Smooth muscle cell (in vitro differentiated cells): ENCODE measurements around the gene TMA7. TPM values are rescaled to one million over a fixed set of nuclear protein-coding genes. Genes with fewer than 3 reads are reported as not detected.

Experiments used
- DNase-seq: peaks from one replicate; lab custom pipeline; 2025; ENCODE audit not compliant: unreplicated experiment; lab: John Stamatoyannopoulos, UW
- H2AFZ ChIP-seq: fragments of 200-600 bp; sonication (generic); 2 replicates; pipeline ENCODE4 v1.6.0; 2016; ENCODE audit warnings: antibody characterized with exemption, low read depth, mild to moderate bottlenecking
- H3F3A ChIP-seq: fragments of 200-600 bp; sonication (generic); 2 replicates; pipeline ENCODE4 v1.6.0; 2017; ENCODE audit warnings: antibody characterized with exemption, low read depth
- H3K27ac ChIP-seq: fragments of 200-600 bp; sonication (generic); 2 replicates; pipeline ENCODE4 v1.5.1; 2016; ENCODE audit warnings: low read depth, mild to moderate bottlenecking
- H3K27me3 ChIP-seq: fragments of 200-600 bp; sonication (generic); 2 replicates; pipeline ENCODE4 v1.6.1; 2016; ENCODE audit warnings: low read depth, mild to moderate bottlenecking
- H3K36me3 ChIP-seq: fragments of 200-600 bp; sonication (generic); 2 replicates; pipeline ENCODE4 v1.5.1; 2016; ENCODE audit warnings: low read depth
- H3K4me1 ChIP-seq: fragments of 200-600 bp; sonication (generic); 2 replicates; pipeline ENCODE4 v1.5.1; 2016; ENCODE audit warnings: low read depth
- H3K4me2 ChIP-seq: fragments of 200-600 bp; sonication (generic); 2 replicates; pipeline ENCODE4 v1.6.0; 2016; ENCODE audit warnings: mild to moderate bottlenecking
- H3K4me3 ChIP-seq: fragments of 200-600 bp; sonication (generic); 2 replicates; pipeline ENCODE4 v1.5.1; 2016; ENCODE audit warnings: mild to moderate bottlenecking
- H3K79me2 ChIP-seq: fragments of 200-600 bp; sonication (generic); 2 replicates; pipeline ENCODE4 v1.6.0; 2016; ENCODE audit warnings: low read depth, mild to moderate bottlenecking
- H3K9ac ChIP-seq: fragments of 200-600 bp; sonication (generic); 2 replicates; pipeline ENCODE4 v1.6.0; 2016; ENCODE audit warnings: low read depth
- H3K9me3 ChIP-seq: fragments of 200-600 bp; sonication (generic); replicated peaks from 2 replicates; pipeline ENCODE4 v1.5.1; 2016; ENCODE audit warnings: low read depth
- H4K20me1 ChIP-seq: fragments of 200-600 bp; sonication (generic); 2 replicates; pipeline ENCODE4 v1.6.0; 2016; ENCODE audit warnings: low read depth
- CTCF ChIP-seq: fragments of 200-600 bp; sonication (generic); IDR thresholded peaks from 2 replicates; pipeline ENCODE4 v1.5.1; 2017; ENCODE audit warnings: borderline replicate concordance, mild to moderate bottlenecking, antibody characterized with exemption; ENCODE audit not compliant: insufficient read depth, poor library complexity, severe bottlenecking
- WGBS: methylation state at CpG from one replicate; pipeline ENCODE4 v1.1.7; 2016; ENCODE audit warnings: low lambda C conversion rate; 5-methylcytosine and 5-hydroxymethylcytosine counted together
- polyA plus RNA-seq: library from polyadenylated mRNA; unstranded; fragments of >200 nt; fragmentation: Nextera tagmentation; extraction: Ambion mirVana; gene quantifications from 2 replicates; pipeline ENCODE4 v1.2.1, GENCODE V29; 2016
- total RNA-seq: library from RNA; depleted of rRNA; stranded (reverse); fragments of >200 nt; gene quantifications from 2 replicates; pipeline ENCODE4 v1.2.3, GENCODE V29; 2014

The TMA7 gene
- total and polyA plus RNA-seq, 2 experiments from 2014 or later, result 343 to 491 TPM

- no peak overlapping the region for H3K9ac ChIP-seq
Measured at GRCh38 chr3:48413086-48413485, 27.0 kb upstream of the TMA7 start.

GRCh38 chr3:48413611-48414010 lies 26.4 kb upstream of the TMA7 start:
- Histone ChIP-seq H3K79me2 (no peaks in the 10 kb centered on the region), H3K9ac (no peak overlapping the region), H2AFZ (no peak overlapping the region), H3K9me3 (no peaks in the 10 kb centered on the region), H3K4me2 (no peak overlapping the region), H3K27me3 (no peaks in the 10 kb centered on the region), H4K20me1 (no peaks in the 10 kb centered on the region), H3K4me1 (no peaks in the 10 kb centered on the region), H3F3A (no peaks in the 10 kb centered on the region), H3K27ac (no peak overlapping the region), H3K4me3 (no peak overlapping the region), H3K36me3 (no peaks in the 10 kb centered on the region)
- no peak for DNase-seq
- WGBS, result 94% methylated on average over 14 of the region's 14 CpGs
- no peak for TF ChIP-seq CTCF

More at GRCh38 chr3:48413086-48413485, 27.0 kb upstream of the TMA7 start:
- Histone ChIP-seq H3K4me1 (no peaks in the 10 kb centered on the region), H3K27ac (no peak overlapping the region), H3K27me3 (no peaks in the 10 kb centered on the region), H2AFZ (no peak overlapping the region), H3K4me2 (no peak overlapping the region), H3K4me3 (no peak overlapping the region), H3K9me3 (no peaks in the 10 kb centered on the region), H3F3A (no peaks in the 10 kb centered on the region), H3K79me2 (no peaks in the 10 kb centered on the region), H4K20me1 (no peaks in the 10 kb centered on the region), H3K36me3 (no peaks in the 10 kb centered on the region)
- DNase-seq, result no peak
- no peak for TF ChIP-seq CTCF
- WGBS, result 91% methylated on average over 8 of the region's 8 CpGs

GRCh38 chr3:48414376-48415250 lies 25.4 kb upstream of the TMA7 start:
- H2AFZ ChIP-seq, result no peak overlapping the region
- H3K4me1 ChIP-seq, result no peaks in the 10 kb centered on the region
- no peak overlapping the region for H3K27ac ChIP-seq
- no peaks in the 10 kb centered on the region for H3K36me3 ChIP-seq
- no peak overlapping the region for H3K4me3 ChIP-seq
- H3F3A ChIP-seq, result no peaks in the 10 kb centered on the region
- no peaks in the 10 kb centered on the region for H3K27me3 ChIP-seq
- no peak for TF ChIP-seq CTCF
- DNase-seq, result no peak
- H3K9me3 ChIP-seq, result no peaks in the 10 kb centered on the region
- peaks cover 5% of the 10 kb centered on the region for H4K20me1 ChIP-seq
- 97% methylated on average over 24 of the region's 25 CpGs for WGBS
- no peaks in the 10 kb centered on the region for H3K79me2 ChIP-seq
- H3K4me2 ChIP-seq, result no peak overlapping the region
- no peak overlapping the region for H3K9ac ChIP-seq
